Measurements from ENCODE around the gene DTYMK. TPM values are rescaled to one million over a fixed set of nuclear protein-coding genes. Genes with fewer than 3 reads are reported as not detected.

DTYMK gene
- total RNA-seq, 6 experiments from 2014 or later, result 56.8 to 84.2 (median 76.1) TPM

DNA sequence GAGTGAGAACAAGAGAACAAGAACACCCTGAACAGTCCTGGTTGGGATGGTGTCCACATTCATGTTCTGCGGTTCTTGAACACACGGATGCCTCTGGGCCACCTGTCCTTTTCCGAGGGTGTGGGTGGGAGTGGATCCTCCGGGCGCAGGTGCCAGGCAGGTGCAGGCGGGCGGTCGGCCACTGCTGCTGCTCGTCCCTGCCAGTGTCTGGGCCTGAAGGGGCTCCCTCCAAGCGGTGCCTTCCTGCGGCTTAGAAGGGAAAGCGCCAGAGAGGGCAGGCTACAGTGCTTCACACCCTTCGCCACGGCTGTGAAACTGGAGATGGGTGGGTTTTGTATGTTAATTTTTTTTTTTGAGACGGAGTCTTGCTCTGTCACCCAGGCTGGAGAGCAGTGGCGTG, 39.8 kb upstream of the DTYMK start:
- TF ChIP-seq, protein P1, sequence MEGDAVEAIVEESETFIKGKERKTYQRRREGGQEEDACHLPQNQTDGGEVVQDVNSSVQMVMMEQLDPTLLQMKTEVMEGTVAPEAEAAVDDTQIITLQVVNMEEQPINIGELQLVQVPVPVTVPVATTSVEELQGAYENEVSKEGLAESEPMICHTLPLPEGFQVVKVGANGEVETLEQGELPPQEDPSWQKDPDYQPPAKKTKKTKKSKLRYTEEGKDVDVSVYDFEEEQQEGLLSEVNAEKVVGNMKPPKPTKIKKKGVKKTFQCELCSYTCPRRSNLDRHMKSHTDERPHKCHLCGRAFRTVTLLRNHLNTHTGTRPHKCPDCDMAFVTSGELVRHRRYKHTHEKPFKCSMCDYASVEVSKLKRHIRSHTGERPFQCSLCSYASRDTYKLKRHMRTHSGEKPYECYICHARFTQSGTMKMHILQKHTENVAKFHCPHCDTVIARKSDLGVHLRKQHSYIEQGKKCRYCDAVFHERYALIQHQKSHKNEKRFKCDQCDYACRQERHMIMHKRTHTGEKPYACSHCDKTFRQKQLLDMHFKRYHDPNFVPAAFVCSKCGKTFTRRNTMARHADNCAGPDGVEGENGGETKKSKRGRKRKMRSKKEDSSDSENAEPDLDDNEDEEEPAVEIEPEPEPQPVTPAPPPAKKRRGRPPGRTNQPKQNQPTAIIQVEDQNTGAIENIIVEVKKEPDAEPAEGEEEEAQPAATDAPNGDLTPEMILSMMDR (IDR thresholded peaks at IDR 0.05), result no peak
- Mint-ChIP-seq H3K9me3 (no peaks in the 10 kb centered on the region; the same call in 1 of the 2 replicates), H3K27ac (no peak overlapping the region), H3K4me1 (ENCODE audit: low read depth) (no peaks in the 10 kb centered on the region), H3K36me3 (ENCODE audit: low read depth) (peaks cover 29% of the 10 kb centered on the region), H3K4me3 (no peak overlapping the region), H3K27me3 (ENCODE audit: insufficient read depth) (peaks cover 2% of the 10 kb centered on the region)
- no peak for DNase-seq

DNA sequence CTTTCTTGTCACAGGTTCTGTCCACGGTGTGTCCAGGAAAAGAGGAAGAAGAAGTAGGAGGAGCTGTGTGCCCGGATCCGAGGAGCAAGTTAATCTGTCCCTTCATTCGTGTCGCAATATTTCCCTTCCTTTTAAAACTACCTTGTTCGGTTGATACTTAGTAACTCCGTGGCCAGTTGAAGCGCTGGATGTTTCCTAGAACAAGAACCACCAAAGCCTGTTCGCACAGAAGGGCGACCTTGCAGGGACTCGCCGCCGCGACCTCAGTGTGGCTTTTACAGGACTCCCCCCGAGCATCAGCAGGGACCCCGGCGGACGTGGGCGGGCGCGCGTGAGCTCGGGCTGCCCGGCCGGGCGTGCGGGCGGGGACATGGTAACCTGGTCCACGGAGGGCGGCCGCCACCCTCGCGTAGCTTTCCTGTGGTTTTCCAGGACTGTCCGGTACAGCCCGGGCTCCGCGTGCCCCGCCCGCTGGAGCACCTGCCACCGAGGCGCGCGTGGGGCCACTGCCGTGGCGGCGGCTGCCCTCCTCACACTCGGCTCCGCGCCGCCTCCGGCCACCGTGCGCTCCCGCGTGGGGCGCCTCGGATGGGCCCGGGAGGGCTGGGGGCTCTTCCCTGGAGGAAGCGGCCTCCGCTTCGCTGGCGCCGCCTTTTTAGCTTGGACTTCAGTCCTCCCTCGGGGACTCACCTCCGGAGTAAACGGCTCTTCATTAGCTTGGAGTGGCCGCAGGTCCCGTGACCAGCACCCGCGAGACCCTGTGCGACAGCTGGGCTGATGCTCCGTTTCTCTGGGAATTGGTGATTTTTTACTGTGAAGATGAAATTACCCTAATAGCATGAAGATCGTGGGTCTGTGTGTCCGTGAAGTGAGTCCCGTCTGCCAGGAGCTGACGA, 38.6 kb upstream of the DTYMK start:
- Mint-ChIP-seq H3K27ac (no peak overlapping the region), H3K9me3 (no peaks in the 10 kb centered on the region; the same call in 1 of the 2 replicates), H3K27me3 (ENCODE audit: insufficient read depth) (peaks cover 3% of the 10 kb centered on the region), H3K36me3 (ENCODE audit: low read depth) (peaks cover 33% of the 10 kb centered on the region), H3K4me3 (no peak overlapping the region), H3K4me1 (ENCODE audit: low read depth) (no peaks in the 10 kb centered on the region)
- DNase-seq, result no peak
- TF ChIP-seq, protein P1 (IDR thresholded peaks at IDR 0.05), result no peak

DNA sequence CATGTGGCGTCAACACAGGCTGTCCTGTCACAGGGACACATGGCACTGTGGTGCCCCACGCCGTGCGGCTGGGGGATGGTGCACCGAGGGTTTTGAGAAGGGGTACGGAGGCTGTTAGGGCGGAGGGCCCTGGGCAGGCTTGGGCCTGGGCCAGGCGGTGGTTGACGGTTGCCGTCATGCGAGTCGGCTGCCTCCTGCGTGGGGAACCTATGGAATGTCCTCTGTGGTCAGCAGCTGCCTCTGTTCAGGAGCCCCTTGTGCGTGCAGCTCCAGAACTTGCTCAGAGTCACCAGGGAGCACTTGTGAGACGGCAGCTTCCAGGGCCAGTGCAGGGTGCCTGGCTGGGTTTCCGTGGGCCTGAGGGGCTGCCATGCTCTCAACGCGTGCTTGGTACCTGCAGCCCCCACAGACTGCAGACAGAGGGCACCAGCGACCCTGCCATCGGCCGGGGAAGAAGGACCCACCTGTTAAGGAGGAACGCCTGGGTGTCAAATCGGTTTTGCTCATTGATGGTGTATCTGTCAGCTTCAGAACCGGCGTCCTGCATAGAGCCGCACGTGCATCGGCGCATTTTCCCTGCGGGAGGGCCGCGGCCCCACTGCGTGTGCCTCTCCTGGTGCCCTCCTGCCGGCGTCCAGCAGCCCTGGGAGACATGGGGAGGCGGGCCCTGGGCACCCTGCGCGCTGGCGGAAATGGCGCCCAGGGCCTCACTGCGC, 37.8 kb upstream of the DTYMK start:
- no peaks in the 10 kb centered on the region for H3K4me1 Mint-ChIP-seq (ENCODE audit: low read depth)
- TF ChIP-seq, protein P1 (IDR thresholded peaks at IDR 0.05), result peak; percentile 36; the same call in 1 of the 2 replicates
- H3K36me3 Mint-ChIP-seq (ENCODE audit: low read depth), result peaks cover 33% of the 10 kb centered on the region
- H3K9me3 Mint-ChIP-seq, result no peaks in the 10 kb centered on the region; the same call in 1 of the 2 replicates
- H3K27ac Mint-ChIP-seq, result no peak overlapping the region
- H3K27me3 Mint-ChIP-seq (ENCODE audit: insufficient read depth), result peaks cover 3% of the 10 kb centered on the region; the same call in 1 of the 2 replicates
- no peak for DNase-seq
- no peak overlapping the region for H3K4me3 Mint-ChIP-seq

DNA sequence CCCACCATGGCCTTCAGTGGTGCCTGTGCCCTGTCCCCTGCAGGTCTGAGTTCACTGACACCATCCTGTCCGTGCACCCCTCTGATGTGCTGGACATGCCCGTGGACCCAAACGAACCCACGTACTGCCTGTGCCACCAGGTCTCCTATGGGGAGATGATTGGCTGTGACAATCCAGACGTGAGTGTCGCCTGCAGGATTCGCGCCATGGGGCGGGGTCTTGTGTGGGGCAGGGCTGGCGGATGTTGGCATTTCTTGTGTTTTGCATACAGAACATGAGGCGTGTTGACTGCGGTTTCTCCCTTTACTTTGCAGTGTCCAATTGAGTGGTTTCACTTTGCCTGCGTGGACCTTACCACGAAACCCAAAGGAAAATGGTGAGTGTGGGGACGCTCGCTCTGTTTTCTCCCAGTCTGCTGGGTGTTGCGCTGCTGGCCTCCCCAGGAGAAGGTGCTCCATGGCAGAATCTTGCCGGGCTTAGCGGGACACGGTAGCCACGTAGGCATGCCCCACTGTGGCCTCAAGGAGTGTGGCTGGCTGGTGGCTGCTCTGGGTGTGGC, 36.4 kb upstream of the DTYMK start:
- DNase-seq, result no peak
- Mint-ChIP-seq H3K27me3 (ENCODE audit: insufficient read depth) (peaks cover 3% of the 10 kb centered on the region; the same call in 1 of the 2 replicates), H3K27ac (no peak overlapping the region), H3K36me3 (ENCODE audit: low read depth) (peaks cover 33% of the 10 kb centered on the region), H3K9me3 (no peaks in the 10 kb centered on the region; the same call in 1 of the 2 replicates), H3K4me3 (no peak overlapping the region), H3K4me1 (ENCODE audit: low read depth) (no peaks in the 10 kb centered on the region)
- TF ChIP-seq, protein P1 (IDR thresholded peaks at IDR 0.05), result no peak

DNA sequence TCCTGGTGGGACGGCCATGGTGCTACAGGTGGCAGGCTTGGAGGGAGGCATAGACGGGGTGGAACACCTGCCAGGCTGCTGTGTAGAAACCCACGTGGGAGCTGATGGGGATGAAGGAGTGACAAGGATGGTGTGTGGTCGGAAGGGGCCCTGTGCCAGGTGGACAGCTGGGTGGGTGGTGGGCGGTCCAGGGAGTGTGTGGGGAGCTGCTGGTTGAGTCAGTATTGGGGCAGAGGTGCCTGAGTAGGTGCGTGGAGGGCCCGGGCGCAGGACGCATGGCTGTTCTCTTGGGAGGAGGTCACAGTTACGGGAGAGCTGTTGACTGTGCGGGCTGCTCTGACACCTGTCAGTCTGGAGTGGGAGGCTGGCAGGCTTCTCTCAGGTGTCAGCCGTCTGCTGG, 35.2 kb upstream of the DTYMK start:
- H3K9me3 Mint-ChIP-seq, result no peaks in the 10 kb centered on the region; the same call in 1 of the 2 replicates
- no peak overlapping the region for H3K4me3 Mint-ChIP-seq
- H3K36me3 Mint-ChIP-seq (ENCODE audit: low read depth), result peaks cover 33% of the 10 kb centered on the region

More for the DNA sequence above, 35.2 kb upstream of the DTYMK start:
- Mint-ChIP-seq H3K4me1 (ENCODE audit: low read depth) (no peaks in the 10 kb centered on the region), H3K27ac (no peak overlapping the region), H3K27me3 (ENCODE audit: insufficient read depth) (peaks cover 3% of the 10 kb centered on the region; the same call in 1 of the 2 replicates)
- TF ChIP-seq, protein P1 (IDR thresholded peaks at IDR 0.05), result no peak
- no peak for DNase-seq
